ENCODE measurements around the gene GRIK4. TPM values are rescaled to one million over a fixed set of nuclear protein-coding genes. Genes with fewer than 3 reads are reported as not detected.

Gene GRIK4
- total RNA-seq, 3 donors from 2014 or later, result 0.36 to 0.51 TPM; not detected in 1

DNA sequence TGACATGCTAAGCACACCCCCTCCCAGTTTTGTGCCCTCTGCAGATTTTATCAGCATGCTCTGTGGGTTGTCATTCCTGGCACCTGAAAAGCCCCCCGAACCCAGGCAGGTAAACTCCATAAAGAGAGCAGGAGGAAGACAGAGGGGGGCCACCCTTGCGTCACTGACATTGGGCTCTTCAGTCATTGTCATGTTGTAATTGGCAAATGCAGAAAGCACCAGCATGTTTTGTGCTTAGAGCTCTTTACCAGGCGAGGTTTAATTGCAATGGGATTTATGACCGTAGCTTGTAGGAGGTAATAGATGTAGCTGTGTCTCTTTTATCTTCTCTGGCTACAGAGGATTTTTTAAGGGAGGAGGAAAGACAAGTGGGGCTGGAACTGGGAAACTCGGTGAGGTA, 201.7 kb downstream of the GRIK4 start:
- H3K36me3 ChIP-seq (ENCODE audit: low read depth), result no peaks in the 10 kb centered on the region
- TF ChIP-seq, protein P1, sequence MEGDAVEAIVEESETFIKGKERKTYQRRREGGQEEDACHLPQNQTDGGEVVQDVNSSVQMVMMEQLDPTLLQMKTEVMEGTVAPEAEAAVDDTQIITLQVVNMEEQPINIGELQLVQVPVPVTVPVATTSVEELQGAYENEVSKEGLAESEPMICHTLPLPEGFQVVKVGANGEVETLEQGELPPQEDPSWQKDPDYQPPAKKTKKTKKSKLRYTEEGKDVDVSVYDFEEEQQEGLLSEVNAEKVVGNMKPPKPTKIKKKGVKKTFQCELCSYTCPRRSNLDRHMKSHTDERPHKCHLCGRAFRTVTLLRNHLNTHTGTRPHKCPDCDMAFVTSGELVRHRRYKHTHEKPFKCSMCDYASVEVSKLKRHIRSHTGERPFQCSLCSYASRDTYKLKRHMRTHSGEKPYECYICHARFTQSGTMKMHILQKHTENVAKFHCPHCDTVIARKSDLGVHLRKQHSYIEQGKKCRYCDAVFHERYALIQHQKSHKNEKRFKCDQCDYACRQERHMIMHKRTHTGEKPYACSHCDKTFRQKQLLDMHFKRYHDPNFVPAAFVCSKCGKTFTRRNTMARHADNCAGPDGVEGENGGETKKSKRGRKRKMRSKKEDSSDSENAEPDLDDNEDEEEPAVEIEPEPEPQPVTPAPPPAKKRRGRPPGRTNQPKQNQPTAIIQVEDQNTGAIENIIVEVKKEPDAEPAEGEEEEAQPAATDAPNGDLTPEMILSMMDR (IDR thresholded peaks at IDR 0.05), result no peak
- intact Hi-C loops (cut with DNase I, micrococcal nuclease), result no loop called here
- DNase-seq (no peak), ATAC-seq (no peak)
- no peaks in the 10 kb centered on the region for H3K9me3 ChIP-seq
- H3K4me3 ChIP-seq, result no peak overlapping the region
- no peaks in the 10 kb centered on the region for H3K4me1 ChIP-seq (ENCODE audit: low read depth)

DNA sequence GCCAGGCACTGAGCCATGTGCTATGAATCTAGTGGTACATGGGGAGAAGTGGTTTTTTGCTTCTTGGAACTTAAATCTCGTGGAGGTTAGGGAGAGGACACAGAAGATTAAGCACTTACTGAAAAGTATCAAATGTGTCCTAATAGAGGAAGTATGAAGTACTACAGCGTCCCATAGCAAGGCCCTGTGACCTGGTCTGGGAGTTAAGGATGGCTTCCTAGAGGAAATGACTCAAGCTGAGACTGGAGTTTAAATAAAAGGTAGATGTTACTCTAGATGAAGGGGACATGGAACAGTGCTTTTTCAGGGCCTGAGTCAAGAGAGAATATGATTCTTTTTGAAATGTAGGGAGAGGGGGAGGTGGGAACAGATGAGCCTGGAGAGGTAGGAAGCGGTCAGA, 202.9 kb downstream of the GRIK4 start:
- H3K9me3 ChIP-seq, result no peaks in the 10 kb centered on the region
- intact Hi-C loops (cut with DNase I, micrococcal nuclease), result no loop called here
- no peak for DNase-seq
- TF ChIP-seq, protein P1 (IDR thresholded peaks at IDR 0.05), result no peak
- no peaks in the 10 kb centered on the region for H3K36me3 ChIP-seq (ENCODE audit: low read depth)
- ATAC-seq, result no peak
- no peaks in the 10 kb centered on the region for H3K4me1 ChIP-seq (ENCODE audit: low read depth)
- H3K4me3 ChIP-seq, result no peak overlapping the region

DNA sequence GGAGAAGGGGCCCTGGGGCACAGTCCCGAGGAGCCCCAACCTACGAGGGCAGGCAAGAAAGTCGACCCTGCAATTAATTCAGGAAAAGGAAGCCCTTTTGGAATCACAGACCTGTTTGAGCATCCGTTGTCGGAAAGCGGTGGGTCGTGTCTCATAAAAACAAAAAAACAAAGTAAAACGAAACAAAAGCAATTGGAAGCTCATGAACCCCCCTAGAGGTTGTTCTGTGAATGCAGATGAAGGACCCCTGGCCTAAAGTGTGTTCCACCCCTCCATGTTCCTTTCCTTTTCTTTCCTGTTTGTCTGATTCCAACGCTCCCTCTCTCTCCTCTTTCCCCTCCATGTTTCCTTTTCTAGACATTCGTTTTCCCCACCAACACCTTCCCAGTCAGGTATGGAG, 203.7 kb downstream of the GRIK4 start:
- Histone ChIP-seq H3K4me1 (ENCODE audit: low read depth) (no peaks in the 10 kb centered on the region), H3K4me3 (no peak overlapping the region), H3K9me3 (no peaks in the 10 kb centered on the region), H3K36me3 (ENCODE audit: low read depth) (no peaks in the 10 kb centered on the region)
- DNase-seq (no peak), ATAC-seq (no peak)
- TF ChIP-seq, protein P1 (IDR thresholded peaks at IDR 0.05), result no peak
- intact Hi-C loops (cut with DNase I, micrococcal nuclease), result no loop called here

DNA sequence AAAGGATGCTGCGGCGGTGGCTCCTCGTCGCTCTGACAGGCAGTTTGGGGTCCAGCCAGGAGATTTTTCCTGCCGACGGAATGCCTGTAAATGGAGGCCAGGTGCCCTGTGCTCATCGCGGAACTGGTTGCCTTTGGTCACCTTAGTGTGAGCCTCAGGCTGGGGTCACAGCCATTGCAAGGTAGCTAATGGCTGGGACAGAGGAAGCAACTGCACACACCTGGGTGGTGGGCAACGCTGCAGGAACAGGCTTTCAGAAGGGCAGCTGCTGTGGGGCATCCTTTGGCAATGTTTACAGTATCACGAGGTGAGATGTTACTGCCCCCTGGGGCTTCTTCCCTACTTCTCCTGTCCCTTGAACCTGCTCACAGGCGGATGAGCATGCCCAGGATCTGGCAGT, 205.5 kb downstream of the GRIK4 start:
- Histone ChIP-seq H3K4me1 (ENCODE audit: low read depth) (no peaks in the 10 kb centered on the region), H3K4me3 (no peak overlapping the region), H3K36me3 (ENCODE audit: low read depth) (no peaks in the 10 kb centered on the region), H3K9me3 (no peaks in the 10 kb centered on the region)
- intact Hi-C loops (cut with DNase I, micrococcal nuclease), result no loop called here
- ATAC-seq, result no peak
- DNase-seq, result no peak
- TF ChIP-seq, protein P1 (IDR thresholded peaks at IDR 0.05), result no peak

DNA sequence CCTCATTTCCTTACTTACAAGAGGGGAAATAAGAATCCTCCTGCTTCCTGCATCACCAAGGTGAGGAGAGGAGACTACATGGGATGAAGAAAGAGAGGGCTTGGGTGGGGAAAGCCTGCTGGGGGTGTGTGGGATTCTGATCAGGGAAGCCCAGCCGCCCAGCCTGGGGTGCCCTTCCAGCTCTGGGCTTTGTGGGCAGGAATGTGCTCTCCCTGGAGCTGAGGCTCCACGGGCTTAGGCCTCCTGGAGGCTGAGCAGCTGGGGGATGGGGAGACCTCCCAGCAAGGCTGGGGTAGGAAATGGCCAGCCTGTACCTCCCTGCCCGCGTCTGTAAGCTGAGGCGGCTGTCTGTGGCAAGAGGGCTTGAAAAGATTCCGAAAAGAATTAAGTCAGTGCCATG, 206.1 kb downstream of the GRIK4 start:
- Histone ChIP-seq H3K36me3 (ENCODE audit: low read depth) (no peaks in the 10 kb centered on the region), H3K4me1 (ENCODE audit: low read depth) (no peaks in the 10 kb centered on the region), H3K4me3 (no peak overlapping the region), H3K9me3 (no peaks in the 10 kb centered on the region)
- intact Hi-C loops (cut with DNase I, micrococcal nuclease), result no loop called here
- TF ChIP-seq, protein P1 (IDR thresholded peaks at IDR 0.05), result no peak
- no peak for ATAC-seq
- no peak for DNase-seq

DNA sequence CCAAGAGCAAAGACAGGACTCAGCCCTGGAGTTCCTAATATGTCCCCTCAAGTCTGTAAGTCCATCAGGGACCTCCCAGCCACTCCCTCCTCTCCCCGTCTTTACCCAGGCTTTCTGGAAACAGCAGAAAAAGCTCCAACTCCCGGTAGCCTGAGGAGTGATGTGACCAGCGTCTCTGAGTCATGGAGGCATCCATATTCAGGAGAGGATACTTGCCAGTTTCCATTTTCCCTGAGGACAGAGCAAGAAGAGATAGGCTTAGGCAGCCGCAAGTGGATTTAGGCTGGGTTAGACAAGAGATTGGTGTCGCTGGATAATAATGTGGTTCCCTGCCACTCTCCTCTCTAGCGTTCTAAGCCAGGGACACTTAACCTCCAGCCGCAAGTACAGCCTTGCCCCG, 206.6 kb downstream of the GRIK4 start:
- no peaks in the 10 kb centered on the region for H3K36me3 ChIP-seq (ENCODE audit: low read depth)
- intact Hi-C loops (cut with DNase I, micrococcal nuclease), result no loop called here
- ATAC-seq (no peak), DNase-seq (no peak)
- H3K4me1 ChIP-seq (ENCODE audit: low read depth), result no peaks in the 10 kb centered on the region
- TF ChIP-seq, protein P1 (IDR thresholded peaks at IDR 0.05), result no peak
- no peak overlapping the region for H3K4me3 ChIP-seq
- no peaks in the 10 kb centered on the region for H3K9me3 ChIP-seq

Measured in mucosa of descending colon (tissue), 3 donors.